NCI-H1092 (cell line): ENCODE results near the gene FLOT1.
A peak's percentile ranks its signal among the peaks of the same experiment; 100 is the strongest.

ENCODE experiments used
- DNase-seq: peaks from one replicate; lab custom pipeline; 2025; lab: John Stamatoyannopoulos, UW

The FLOT1 gene

DNA sequence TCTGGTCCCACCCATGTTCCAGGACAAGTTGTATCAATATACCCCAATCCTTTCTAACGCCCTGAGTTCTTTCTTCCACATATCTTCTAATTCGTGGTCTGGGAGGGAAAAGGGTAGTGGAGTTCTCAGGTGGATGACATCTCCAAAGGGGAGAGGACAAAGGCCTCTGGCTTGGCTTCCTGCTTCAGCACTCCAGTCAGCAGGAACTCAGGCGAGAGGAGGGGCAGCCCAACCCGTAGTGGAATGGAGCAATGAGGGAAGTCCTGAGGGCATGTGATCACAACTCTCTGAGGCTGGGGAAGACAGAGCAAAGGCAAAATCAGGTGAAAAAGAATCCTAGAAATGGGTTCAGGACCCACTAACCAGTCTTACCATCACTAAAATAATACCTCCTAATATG, 42.1 kb downstream of the FLOT1 start:
- DNase-seq, result no peak

DNA sequence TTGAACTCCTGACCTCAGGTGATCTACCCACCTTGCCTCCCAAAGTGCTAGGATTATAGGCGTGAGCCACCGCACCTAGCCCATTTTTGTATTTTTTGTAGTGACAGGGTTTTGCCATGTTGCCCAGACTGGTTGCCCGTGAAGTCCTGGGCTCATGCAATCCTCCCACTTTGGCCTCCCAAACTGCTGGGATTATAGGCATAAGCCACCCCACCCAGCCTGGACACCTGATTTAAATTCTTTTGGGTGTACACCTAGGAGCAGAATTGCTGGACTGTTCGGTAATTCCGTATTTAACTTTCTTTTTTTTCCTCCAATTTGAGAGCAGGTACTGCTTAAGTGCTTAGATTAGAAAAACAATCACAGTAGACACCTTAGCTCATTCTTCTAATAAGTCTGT, 46.1 kb downstream of the FLOT1 start:
- DNase-seq, result no peak

DNA sequence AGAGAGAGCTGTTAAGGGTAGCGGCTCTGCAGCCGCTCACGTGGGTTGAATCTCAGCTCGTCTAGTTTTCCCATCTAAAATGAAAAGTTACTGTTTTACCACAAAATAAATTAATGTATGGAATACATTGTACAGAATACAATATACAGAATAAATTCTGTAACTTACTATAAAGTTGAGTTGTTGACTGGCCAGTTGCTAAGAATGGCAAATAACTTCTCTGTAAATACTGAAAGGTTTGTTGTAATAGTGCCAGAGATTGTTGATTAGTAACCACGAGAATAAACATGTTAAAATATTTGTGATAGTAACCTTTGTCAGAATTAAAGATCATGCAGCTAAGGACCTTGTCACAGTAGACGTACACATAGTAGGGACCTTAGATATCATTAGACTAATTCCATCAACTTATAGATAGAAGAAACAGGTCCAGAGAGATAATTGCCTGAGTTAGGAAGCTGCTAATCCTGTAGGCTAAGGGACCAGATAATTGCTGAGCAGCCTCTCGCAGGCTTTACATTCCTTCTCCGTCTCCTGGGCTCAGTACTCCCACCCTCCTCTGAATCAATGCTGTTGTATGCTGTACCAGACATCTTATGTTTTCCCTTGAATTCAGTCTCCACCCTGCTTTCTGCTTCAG, 51.2 kb downstream of the FLOT1 start:
- no peak for DNase-seq

DNA sequence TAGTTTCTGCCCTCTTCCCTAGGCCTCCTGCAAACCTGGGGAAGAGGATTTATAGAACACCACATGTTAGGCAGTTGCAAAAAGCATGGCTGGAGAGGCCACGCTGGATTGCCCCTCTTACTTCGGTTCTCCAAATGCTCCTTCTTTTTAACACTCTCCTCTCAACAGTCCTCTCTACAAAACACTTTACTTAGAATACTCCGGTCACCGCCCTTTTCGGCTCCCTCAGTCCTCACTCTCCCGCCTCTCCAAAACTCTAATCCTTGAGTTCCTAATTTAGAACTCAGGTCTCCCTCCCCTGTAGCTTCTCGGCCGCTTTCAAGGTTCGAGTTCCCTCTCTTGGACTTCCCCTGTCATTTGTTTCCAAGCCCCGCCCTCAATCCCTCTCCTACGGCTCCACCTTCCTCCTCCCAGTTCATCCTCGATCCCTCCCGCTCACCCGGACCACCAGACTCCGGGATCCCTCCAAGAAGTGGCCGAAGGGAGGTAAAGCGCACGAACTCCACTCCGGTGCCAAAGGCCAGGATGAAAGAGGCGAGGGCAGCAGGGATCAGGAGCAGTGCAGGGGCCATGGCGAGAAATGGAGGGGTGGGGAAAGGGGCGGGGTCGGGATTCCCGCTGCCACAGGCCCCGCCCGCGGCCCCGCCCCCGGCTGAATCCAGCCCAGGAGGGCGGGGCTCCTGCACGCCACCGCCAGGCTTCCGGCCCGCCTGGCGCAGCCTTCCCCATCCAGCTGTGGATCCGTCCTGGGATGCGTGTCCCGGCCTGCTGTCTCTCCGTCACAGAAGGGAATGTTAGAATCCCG, 51.9 kb downstream of the FLOT1 start, which contains the start of gene NRM:
NRM (minus strand) TSS at position 582 of the 805 bp plus-strand sequence; CDS start at position 572, 10 bp downstream.
- peak; percentile 58 for DNase-seq

DNA sequence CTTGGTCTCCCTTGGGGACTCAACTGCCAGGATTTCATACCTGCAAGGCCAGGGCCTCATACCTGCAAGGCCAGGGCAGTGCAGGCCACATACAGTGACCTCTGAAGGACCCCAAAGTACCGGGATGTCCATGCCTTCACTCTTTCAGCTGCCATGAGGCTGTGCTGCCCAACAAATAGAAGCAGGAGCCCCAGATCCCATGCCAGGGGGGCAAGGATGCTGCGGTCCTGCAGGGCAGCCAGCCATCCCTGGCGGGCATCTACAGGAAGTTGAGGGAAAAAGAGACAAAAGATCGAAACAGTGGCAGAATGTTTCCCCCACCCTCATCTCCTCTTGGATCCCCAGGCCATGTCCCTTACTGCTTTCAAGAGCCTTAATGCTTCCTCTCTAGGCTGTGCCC, 52.5 kb downstream of the FLOT1 start:
- no peak for DNase-seq

DNA sequence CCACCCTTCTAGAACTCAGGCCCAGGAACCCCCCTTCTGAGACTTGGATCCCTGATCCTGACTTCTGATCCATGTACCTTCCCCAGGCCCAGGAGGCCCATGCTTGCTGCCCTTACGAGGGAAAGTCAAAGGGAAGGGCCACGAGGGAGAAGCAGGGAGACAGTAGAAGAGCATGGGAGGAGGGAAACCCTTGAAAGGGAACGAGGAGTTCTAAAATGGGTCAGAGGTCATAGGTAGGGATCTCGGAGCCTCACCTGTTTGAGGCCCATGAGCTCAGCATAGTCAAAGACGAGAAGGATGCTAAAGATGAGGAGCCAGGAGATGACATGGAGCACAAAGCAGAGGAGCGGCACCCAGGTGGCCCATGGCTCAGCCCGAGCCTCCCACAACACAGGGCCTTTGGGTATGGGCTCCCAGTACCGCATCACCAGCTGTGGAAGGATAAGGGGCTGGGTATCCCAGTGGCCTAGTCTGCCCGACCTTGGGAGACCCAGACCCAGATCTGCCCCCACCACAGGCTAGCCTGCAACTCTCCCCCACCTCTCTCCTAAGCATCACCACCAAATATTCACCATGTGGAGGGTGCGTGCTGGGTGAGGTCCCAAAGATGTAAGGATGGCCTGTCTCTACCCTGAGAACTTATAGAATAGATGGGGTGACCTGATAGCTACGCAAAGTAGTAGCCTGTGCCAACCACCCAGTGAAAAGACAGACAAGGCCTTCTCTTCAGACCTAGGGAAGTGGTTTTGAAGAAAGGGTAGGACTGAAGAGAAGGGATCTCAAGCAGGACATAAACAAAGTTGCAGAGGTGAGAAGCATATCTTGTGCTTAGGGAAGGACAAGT, 53.2 kb downstream of the FLOT1 start:
- no peak for DNase-seq

DNA sequence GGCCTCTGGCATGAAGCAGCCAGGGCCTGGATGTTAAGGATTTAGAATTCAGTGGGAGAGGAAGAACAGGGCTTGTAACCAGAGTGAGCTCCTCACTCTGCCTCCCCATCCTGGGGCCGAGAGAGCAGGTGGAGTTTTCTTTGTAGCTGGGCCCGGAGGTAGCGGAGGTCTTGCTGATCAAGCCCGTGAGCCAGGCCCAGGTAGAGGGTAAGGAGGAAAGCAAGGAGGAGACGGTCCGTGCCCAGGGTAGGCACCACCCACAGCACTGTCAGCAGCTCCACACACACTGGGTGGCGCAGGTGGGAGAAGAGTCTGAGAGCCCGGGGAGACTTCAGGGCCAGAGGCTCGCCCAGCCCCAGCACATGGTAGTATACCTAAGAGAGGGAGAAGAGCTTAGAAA, 53.9 kb downstream of the FLOT1 start:
- no peak for DNase-seq

DNA sequence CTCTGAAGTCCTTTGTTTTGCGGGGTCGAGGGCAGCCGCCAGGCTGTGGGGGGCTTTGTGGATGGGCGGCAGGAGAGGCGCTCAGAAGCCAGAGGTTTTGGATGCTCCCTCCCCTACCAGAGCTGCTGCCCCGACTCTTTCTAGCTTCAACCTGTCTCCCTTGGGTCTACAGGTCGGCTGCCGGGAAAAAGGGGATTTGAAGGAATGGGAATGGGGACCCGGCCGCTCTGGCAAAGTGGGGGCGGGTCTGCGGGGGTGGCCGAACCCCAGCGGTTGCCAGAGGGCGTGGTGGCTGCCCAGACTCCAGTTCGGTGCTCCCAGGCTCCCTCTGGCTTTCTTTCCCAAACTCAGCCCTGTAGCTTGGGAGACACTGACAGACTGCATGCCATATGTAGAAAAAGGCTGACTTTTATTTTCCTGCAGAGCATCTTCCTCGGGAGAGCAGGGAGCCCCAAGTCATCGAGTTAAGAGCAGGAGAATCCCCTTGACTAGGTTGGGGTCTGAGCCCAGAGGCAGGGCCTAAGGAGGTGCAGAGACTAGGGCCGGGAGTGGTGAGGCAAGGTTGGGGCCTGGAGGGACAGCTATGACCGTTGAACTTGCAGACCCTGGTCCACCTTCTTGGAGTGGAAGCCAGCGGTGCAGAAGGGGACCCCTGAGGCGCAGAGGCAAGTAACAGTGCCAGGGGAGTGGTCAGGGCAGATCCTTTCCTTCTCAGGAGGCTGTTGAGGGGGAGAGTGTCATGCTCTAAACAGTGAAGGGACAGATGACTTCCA, 54.6 kb downstream of the FLOT1 start:
- DNase-seq, result no peak

DNA sequence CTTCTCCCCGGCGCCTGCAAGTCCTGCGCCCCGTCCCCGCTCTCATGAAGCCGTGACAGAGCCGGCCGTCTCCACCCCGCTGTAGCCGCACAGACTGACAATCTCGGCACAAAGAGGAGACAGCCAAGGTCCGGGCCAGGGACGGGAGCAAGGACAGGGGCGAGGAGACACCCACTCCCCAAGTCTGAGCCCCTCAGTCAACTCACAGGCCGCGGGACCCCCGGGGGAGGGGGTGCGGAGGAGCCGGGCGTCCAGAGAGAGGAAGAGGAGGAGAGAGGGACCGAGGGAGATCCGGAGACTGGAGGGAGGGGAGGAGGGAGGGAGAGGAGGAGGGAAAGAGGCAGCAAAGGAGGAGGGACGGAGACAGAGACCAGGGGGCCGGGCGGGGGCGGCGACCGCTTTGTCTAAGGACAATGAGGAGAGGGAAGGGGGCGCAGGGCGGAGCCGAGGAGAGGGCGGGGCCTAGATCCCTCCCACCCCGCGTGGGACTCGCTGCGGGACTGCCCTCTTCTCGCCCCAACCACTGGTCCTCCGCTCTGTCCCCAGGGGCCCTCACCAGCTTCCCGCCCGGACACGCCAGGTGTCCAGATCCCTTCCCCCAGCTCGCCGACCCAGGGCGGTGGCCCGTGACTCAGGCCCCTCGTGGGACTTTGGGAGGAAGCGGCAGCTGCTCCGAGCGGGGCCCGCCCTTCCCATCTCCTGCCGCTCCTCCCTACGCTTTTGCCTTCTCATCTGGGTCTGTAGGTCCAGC, 55.4 kb downstream of the FLOT1 start:
- peak; percentile 16 for DNase-seq

DNA sequence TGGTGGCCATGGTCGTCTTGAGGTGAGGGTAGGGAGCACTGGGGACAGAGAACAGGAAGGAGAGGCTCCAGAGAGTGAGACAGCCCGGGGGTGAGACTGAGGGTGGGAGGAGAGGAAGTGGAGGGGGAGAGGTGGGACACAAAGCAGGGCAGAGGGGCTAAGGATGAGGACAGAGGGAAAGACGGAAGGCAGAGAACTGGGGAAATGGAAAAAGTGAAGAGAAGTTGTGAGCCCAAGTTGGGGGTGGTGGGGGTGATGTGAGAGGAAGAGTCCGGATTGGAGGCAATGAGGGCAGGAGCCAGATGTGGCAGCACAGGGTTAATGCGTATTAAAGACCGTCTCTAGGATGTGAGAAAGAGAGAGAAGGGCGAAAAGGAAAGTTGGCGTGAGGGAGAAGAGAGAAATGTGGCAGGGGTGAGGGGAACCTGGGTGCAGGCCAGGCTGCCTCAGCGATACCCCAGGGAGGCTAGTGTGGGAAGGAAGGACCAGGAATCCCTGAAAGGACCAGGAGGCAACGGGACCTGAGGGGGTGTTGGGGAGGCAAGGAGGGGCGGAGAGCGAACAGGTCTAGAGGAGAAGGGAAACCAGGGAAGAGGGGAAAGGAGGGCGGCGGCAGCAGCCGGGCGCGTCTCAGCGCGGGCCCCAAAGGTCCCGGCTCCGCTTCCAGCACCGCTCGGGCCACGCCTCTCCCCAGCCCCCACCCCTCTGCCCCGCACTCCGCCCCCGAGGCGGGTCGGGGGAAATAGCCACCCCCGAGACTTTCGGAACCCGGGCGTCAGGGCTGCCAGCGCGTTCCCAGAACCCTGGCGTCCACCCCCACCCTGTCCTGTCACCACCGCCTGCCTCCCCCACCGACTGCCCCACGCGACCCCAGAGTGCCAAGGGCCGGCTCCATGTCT, 56.2 kb downstream of the FLOT1 start, which contains the start of gene PPP1R18:
PPP1R18 (minus strand) TSS at position 637 of the 899 bp plus-strand sequence; CDS start at position 10, 627 bp downstream.
- no peak for DNase-seq

DNA sequence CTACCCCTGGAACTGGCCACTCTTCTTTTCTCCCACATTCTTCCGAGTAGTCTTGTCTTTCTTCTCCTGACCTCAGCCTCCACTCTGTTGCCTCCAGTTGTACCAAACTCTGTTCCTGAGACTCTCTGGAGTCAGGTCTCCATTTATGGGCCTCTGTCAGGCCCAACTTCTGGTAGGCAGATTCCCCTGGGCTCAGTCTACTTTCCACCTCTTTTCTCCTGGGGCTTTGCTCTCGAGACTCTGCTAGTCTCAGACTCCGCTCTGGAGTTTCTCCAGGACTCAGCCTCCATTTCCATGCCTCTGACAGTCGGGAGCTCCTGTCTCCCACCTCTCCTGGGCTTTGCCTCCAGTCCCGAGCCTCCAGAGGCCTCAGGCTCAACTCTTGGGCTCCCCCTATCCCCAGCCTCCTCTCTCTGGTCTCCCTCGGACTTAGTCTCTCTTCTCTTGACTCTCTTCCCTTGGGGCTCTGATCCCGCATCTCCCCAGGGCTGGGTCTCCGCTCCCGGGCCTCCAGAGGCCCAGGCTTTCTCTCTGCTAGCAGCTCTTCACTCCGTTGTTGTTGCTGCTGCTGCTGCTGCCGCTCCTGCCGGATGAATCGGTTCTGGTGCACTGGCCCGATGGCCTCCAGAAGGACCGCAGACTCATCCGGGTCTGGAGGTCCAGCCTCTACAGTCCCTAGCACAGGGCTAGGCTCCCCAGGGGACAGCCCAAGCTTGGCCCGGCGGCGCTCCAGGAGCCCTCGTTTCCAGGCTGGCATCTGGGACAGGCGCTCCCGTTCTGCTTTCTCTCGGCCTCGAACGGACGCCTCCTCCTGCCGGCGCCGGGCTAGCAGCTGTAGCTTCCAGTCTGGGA, 57.1 kb downstream of the FLOT1 start:
- no peak for DNase-seq

DNA sequence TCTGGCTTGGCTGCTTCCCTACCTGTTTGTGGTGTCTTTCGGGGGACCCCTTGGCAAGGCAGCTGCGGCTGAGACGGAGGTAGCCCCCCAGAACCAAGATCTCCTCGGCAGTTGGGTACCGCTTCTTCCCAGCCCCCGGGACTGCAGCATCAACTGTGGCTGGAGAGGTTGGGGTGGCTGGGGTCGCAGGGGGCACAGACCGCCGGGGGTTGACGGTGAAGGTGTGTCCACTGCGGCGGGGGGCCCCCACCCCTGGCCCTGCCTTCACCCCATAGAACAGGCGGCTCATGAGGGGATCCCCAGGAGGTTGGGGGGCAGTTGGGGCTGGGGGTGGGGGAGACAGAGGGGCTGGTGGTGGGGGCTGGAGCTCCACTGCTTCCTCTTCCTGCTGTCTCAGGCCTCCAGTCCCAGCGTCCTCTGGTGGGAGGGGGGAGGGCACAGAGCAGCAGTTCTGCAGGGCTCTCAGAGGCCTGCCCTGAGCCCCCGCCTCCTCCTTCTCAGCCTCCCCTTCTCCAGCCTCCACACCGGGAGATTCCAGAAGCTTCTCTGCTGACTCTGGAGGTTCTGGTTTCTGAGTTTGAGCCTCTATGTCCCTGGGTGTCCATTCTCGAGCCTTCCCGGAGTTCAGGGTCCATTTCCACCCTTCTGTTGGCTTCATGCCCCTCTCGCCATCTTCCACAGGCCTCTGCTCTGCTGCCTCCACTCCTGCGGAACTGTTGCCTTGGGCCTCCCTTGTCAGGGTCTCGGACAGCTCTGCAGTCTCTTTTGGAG, 57.9 kb downstream of the FLOT1 start:
- DNase-seq, result no peak

DNA sequence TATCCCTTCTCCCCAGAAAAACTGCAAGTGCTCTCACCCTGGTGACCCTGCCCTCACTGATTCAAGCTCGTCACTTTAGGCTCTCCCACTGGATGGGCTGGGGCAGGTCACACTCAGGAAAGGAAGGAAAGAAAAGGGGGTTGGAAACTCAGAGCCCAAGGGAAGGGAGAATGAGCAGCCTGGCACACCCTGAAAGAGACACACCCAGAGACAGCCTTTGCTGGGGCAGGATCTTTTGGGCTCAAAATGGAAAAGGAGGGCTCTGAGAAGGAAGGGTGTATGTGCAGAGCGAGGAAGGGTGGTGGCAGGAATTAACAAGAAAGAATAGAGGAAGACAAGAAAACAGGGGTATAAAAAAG, 58.5 kb downstream of the FLOT1 start:
- no peak for DNase-seq

DNA sequence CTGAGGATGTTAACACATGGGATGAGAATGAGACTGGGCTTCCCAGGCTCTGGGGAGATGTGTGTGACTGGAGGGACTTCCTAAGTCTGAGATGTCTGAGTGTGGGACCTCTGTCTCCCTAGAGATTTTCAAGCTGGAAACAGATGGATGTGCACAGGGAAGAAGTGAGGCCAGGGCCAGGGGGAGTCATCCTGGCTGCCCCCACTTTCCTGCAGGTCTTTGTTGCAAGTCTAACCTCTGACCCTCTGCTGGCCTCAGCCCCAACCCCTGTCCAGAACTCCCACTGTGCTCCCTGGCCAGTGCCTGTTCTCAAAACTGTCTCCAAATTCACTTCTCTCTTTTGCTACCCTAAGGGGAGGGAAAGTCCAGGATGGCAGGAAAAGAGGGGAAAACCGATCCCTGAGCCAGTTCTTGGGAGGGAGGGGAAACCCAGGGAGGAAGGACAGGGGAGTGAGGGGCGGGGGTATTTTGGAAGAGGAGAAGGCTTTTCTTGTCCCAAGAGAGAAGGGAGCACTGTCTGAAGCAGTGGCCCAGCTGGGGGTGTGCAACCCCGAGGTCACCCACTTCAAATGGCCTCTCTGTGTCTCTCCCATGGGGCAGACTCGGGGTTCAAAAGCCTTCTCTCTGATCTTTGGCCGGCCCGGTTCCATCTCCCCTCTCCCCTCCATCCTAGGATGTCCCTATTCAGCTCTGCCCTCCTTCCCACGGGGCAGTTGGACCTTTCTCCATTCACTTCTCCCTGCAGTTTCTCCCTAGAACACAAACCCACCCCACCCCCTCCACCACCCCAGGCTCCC, 59.1 kb downstream of the FLOT1 start:
- no peak for DNase-seq

DNA sequence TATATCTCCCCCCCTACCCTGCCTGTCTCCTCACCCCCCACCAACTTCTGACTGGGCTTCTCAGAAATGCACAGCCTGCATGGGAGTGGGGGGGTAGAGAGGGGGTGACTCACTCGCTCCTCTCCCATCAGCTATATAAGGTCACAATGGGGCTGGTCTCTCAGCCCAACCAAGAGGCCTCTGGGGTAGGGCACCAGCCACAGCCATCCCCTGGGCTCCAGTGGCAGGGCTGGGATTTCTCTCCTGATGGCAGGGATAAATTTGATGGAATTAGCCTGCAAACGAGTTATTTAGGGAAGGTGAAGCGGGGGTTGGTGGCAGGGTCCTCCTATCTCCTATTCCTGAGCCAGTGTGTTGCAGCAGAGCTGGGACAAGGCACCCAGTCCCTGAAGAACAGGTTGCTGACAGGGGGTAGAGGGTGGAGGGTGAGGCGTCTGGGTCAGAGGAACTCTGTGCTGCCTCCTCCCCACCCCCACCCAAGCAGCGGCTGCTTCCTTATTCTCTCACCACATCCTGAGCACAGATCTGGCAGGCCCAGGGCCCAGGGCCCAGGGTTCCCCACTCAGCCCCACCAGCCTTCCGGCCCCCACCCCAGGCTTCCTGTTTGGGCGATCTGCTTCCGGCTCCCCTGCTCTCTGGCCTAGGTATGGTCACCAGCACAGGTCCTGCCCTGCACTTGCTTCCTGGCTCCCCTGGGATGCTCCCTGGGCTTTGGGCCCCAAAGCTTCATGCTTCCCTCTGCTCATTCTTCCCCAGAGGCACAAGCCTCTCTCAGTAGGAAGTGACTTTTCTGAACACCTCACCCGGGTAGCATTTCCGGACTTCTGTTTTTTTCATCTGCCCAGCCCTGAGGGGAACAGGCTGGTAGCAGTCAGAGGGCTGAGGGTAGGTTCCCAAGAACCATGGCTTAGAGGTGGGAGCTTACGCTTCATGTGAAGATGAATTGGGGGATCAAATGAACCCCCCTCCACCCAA, 60.1 kb downstream of the FLOT1 start:
- no peak for DNase-seq

DNA sequence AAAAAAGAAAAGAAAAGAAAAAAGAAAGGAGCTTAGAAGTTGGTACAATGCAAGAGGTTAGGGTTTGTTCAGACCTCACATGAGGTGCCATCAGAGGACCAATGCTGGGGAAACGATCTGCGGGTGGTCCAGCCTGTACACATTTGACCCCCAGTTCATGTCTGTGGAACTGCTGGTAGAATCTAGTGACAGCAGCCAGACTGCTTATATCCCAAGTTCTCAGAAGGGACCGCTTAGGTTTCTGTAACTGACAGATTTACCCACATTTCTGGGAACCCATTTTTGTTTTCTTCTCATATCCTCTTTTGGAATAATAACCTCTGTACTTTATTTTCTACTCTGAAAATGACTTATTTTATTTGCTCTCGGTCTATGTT, 60.7 kb downstream of the FLOT1 start:
- DNase-seq, result no peak
